SKM-1 (cell line): ENCODE measurements around the gene CDS2.
A peak's percentile ranks its signal among the peaks of the same experiment; 100 is the strongest.

Source experiments
- DNase-seq: peaks from one replicate; lab custom pipeline; 2025; ENCODE audit not compliant: unreplicated experiment; lab: John Stamatoyannopoulos, UW

CDS2 gene

GRCh38 chr20:5205348-5206210 lies 78.8 kb downstream of the CDS2 start:
- DNase-seq = peak; percentile 40

- no peak for DNase-seq
Measured at GRCh38 chr20:5207138-5207537, 80.3 kb downstream of the CDS2 start.

GRCh38 chr20:5211803-5212714 lies 85.3 kb downstream of the CDS2 start:
- DNase-seq = no peak

- DNase-seq = no peak
Measured at GRCh38 chr20:5212907-5213487, 86.2 kb downstream of the CDS2 start.

GRCh38 chr20:5214826-5215225 lies 88.0 kb downstream of the CDS2 start:
- DNase-seq = no peak

GRCh38 chr20:5215672-5216304 lies 89.0 kb downstream of the CDS2 start:
- DNase-seq = no peak

GRCh38 chr20:5216663-5217062 lies 89.9 kb downstream of the CDS2 start:
- no peak for DNase-seq

GRCh38 chr20:5217616-5218015 lies 90.8 kb downstream of the CDS2 start:
- no peak for DNase-seq

- DNase-seq = no peak
Measured at GRCh38 chr20:5220321-5221060, 93.7 kb downstream of the CDS2 start.

- DNase-seq = no peak
Measured at GRCh38 chr20:5221061-5221430, 94.2 kb downstream of the CDS2 start.

- DNase-seq = no peak
Measured at GRCh38 chr20:5222919-5223634, 96.3 kb downstream of the CDS2 start.

GRCh38 chr20:5230544-5230943 lies 103.7 kb downstream of the CDS2 start:
- no peak for DNase-seq

GRCh38 chr20:5234158-5234557 lies 107.3 kb downstream of the CDS2 start:
- no peak for DNase-seq

- no peak for DNase-seq
Measured at GRCh38 chr20:5234978-5235377, 108.2 kb downstream of the CDS2 start.
